Stimulated activated CD8-positive, alpha-beta memory T cell treated with anti-CD3 and anti-CD28 coated beads, Interleukin-4, amount 100 ng/mL, for 24 hours (primary cell): ENCODE results near the gene DRAM1.
"Not testable (repeated sequence)": the region's sequence is repeated elsewhere in the genome, so short reads cannot be mapped to it uniquely, and the experiment has no call there.

ENCODE experiments used
- DNase-seq: peaks from one replicate; pipeline ENCODE4 v3.0.0-alpha.2; 2020; ENCODE audit warnings: low read depth

Gene DRAM1

GRCh38 chr12:101906226-101906625 is 28.8 kb downstream of the DRAM1 start:
- no peak for DNase-seq

GRCh38 chr12:101908395-101908794 is 31.0 kb downstream of the DRAM1 start:
- no peak for DNase-seq

- DNase-seq, result no peak
These were observed 32.3 kb downstream of the DRAM1 start for GRCh38 chr12:101909646-101910045.

- DNase-seq, result no peak
These were observed 38.5 kb downstream of the DRAM1 start for GRCh38 chr12:101915841-101916240.

GRCh38 chr12:101918805-101919204 is 41.4 kb downstream of the DRAM1 start:
- DNase-seq, result not testable (repeated sequence)

GRCh38 chr12:101919447-101919846 is 42.1 kb downstream of the DRAM1 start:
- no peak for DNase-seq

- no peak for DNase-seq
These were observed 43.5 kb downstream of the DRAM1 start for GRCh38 chr12:101920906-101921305.

GRCh38 chr12:101923045-101923718 is 45.8 kb downstream of the DRAM1 start:
- no peak for DNase-seq

- no peak for DNase-seq
These were observed 47.2 kb downstream of the DRAM1 start for GRCh38 chr12:101924618-101925017.

GRCh38 chr12:101925361-101925760 is 48.0 kb downstream of the DRAM1 start:
- DNase-seq, result no peak

GRCh38 chr12:101925935-101926334 is 48.6 kb downstream of the DRAM1 start:
- DNase-seq, result no peak

GRCh38 chr12:101927036-101927435 is 49.7 kb downstream of the DRAM1 start:
- no peak for DNase-seq

- no peak for DNase-seq
These were observed 50.6 kb downstream of the DRAM1 start for GRCh38 chr12:101927999-101928398.

- no peak for DNase-seq
These were observed 51.2 kb downstream of the DRAM1 start for GRCh38 chr12:101928556-101928955.

GRCh38 chr12:101929365-101930041 is 52.1 kb downstream of the DRAM1 start:
- DNase-seq, result no peak

GRCh38 chr12:101931498-101932326 is 54.3 kb downstream of the DRAM1 start:
- DNase-seq, result no peak

GRCh38 chr12:101933866-101934514 is 56.6 kb downstream of the DRAM1 start:
- DNase-seq, result no peak

GRCh38 chr12:101935890-101936746 is 58.7 kb downstream of the DRAM1 start:
- DNase-seq, result no peak

- DNase-seq, result no peak
These were observed 61.9 kb downstream of the DRAM1 start for GRCh38 chr12:101939306-101939705.

GRCh38 chr12:101939856-101940265 is 62.5 kb downstream of the DRAM1 start:
- DNase-seq, result peak; percentile 4

- DNase-seq, result no peak
These were observed 63.1 kb downstream of the DRAM1 start for GRCh38 chr12:101940400-101940950.
